Fibroblast of skin of right quadriceps (primary cell): ENCODE results near the gene GTF3C1.
A peak's percentile ranks its signal among the peaks of the same experiment; 100 is the strongest.
"Not testable (repeated sequence)": the region's sequence is repeated elsewhere in the genome, so short reads cannot be mapped to it uniquely, and the experiment has no call there.

Experiments used
- DNase-seq: peaks from one replicate; pipeline ENCODE4 v3.0.0-alpha.2; 2013

GTF3C1 gene, protein sequence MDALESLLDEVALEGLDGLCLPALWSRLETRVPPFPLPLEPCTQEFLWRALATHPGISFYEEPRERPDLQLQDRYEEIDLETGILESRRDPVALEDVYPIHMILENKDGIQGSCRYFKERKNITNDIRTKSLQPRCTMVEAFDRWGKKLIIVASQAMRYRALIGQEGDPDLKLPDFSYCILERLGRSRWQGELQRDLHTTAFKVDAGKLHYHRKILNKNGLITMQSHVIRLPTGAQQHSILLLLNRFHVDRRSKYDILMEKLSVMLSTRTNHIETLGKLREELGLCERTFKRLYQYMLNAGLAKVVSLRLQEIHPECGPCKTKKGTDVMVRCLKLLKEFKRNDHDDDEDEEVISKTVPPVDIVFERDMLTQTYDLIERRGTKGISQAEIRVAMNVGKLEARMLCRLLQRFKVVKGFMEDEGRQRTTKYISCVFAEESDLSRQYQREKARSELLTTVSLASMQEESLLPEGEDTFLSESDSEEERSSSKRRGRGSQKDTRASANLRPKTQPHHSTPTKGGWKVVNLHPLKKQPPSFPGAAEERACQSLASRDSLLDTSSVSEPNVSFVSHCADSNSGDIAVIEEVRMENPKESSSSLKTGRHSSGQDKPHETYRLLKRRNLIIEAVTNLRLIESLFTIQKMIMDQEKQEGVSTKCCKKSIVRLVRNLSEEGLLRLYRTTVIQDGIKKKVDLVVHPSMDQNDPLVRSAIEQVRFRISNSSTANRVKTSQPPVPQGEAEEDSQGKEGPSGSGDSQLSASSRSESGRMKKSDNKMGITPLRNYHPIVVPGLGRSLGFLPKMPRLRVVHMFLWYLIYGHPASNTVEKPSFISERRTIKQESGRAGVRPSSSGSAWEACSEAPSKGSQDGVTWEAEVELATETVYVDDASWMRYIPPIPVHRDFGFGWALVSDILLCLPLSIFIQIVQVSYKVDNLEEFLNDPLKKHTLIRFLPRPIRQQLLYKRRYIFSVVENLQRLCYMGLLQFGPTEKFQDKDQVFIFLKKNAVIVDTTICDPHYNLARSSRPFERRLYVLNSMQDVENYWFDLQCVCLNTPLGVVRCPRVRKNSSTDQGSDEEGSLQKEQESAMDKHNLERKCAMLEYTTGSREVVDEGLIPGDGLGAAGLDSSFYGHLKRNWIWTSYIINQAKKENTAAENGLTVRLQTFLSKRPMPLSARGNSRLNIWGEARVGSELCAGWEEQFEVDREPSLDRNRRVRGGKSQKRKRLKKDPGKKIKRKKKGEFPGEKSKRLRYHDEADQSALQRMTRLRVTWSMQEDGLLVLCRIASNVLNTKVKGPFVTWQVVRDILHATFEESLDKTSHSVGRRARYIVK (N-terminal part only)

DNA sequence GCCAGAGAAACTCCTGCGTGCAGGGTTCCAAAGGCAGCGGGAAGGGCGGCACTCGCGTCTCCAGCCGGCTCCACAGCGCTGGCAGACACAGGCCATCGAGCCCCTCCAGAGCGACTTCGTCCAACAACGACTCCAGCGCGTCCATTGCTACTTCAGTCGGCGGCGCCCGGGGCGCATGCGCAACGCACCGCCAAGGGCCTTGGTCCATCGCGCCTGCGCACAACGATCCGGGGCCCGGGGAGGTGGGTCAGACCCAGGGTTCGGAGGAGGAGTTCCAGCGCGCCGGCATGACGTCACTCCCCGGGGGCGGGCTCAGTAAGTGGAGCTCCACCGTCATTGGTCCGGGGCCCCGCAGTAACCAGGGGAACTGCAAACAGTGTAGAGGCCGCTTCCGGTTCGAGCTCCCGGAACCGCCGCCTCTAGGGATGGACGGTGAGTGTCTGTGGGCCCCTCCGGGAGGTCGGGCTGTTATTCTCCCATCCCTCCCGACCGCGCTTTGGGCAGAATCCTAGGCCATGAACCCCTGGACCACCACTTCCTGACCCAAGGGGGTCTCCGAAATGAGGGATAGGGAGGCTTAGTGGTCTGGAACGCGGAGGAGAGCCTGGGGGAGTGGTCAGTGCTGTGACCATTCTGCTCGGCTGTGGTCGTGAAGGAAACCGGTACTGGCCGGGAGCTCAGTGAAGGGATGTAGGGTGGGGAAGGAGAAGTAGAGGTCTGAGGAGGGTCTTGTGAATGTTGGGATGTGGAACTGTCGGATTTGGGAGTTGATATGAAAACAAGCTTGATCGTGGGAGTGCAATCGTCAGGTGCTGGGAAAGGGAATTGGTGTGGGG is at the start of gene GTF3C1, which contains the start of gene KATNIP:
Gene GTF3C1 (minus strand): TSS at position 168 of the 836 bp plus-strand sequence. CDS start 23 bp downstream, at position 145.
Gene KATNIP (plus strand): TSS at position 399 of the 836 bp plus-strand sequence. CDS start 27 bp downstream, at position 426.
- peak; percentile 98 for DNase-seq

DNA sequence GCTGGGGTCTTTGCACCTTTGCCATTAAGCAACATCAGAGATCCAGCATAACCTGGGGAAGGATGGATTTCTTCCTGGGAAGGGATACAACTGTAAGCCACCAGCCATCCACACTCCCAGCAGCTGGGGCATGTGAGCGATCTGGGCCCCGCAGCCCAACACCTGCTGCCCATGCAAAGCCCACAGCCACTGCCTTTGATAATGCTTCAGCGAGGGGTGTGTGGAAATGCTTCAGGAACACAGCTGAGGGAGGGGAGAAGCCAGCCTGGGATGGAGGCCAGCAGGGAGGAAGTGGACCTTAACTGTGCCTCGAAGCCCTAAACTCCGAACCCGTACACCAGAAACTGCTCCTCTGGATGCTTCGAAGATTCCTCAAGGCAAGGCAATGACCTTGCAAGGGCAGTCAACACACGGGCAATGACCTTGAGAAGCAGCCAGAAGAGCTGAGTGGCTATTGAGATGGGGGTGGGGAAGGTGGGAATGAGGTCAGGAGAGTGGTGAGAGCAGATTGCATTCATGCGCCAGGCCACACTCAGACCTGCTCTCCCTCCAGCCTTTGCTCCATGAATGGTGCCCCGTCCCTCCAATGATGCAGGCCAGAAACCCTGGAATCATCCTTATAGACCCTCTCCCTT is 49.3 kb upstream of the GTF3C1 start:
- no peak for DNase-seq

DNA sequence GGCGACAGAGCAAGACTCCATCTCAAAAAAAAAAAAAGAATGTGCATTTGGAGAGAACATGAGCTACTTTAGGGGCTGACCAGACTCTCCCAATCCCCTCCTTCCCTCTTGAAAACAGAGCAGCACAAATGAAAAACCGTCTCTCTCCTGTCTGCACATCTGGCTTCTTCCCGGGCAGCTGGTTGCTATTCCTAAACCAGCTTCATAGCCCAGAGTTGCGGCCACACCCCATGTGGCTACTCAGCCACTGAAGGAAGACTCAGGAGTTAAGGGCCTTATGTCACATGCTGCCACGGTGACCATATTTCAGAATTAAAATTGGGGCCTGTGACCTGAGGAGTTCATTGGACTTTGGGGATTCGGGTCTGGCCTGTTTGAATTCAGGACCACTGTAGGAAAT is 48.5 kb upstream of the GTF3C1 start:
- no peak for DNase-seq

DNA sequence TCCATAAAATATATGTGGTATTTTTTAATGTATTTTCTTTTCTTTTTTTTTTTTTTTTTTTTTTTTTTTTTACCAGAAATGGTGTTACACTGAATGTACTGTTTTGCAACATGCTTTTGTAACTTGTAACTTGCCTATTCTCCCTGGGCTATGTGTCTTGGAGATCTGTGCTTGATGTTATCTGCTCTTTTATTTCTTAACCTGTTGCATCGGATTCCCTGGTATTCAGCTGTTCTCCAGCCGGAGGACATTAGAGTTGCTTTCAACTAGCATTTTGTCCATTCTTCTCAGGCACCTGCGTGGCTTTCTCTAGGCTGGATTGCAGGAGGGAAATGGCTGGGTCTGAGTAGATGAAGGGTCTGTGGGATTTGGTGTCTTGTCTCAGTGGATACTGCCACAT is 47.6 kb upstream of the GTF3C1 start:
- no peak for DNase-seq

DNA sequence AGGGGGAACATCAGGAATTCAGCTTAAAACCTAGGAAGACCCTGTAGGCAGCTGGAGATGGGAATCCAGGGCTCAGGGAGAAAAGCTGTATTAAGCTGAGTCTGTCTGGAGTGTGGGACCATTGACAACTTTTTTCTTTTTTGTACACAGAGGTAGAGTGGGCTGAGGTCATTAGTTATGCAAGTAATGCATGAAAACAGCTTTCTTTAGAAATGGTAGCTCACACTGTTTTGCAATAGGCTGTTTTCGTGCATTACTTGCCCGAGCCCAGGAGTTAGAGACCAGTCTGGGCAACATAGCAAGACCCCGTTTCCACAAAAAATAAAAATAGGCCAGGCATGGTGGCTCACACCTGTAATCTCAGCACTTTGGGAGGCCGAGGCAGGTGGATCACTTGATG is 46.7 kb upstream of the GTF3C1 start:
- no peak for DNase-seq

DNA sequence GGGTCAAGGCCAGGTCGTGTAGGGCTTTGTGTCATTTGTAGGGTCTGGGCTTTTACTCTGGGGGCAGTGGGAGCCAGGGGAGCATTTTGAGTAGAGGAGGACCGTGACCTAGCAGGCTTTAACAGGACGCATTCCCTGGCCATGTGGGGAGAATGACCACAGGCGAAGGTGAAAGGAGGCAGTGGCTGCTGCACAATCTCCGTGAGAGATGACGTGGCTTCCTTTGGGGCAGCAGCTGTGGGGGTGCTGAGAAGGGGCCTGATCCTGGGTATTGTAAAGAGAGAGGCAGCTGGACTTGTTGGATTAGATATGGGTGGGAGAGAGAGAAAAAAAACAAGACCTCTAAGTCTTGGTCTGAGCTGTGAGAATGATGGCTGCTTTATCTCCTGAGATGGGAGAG is 46.3 kb upstream of the GTF3C1 start:
- no peak for DNase-seq

DNA sequence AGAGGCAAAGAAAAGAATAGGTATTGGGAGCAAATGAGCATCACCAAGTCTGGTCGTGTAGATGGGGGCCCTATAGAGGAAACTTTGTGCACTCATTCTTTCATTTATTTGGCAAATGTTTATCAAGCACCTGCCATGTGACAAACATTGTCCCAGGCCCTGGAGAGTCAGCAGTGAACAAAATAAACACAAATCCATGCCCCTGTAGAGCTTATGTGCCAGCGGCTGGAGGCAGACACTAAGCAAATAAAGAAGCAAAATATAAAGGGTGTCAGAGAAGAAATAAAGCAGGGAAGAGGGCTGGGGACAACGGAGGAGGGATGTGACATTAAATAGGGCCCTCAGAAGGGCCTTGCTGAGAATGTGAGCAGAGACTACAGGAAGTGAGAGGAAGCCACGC is 45.8 kb upstream of the GTF3C1 start:
- no peak for DNase-seq

DNA sequence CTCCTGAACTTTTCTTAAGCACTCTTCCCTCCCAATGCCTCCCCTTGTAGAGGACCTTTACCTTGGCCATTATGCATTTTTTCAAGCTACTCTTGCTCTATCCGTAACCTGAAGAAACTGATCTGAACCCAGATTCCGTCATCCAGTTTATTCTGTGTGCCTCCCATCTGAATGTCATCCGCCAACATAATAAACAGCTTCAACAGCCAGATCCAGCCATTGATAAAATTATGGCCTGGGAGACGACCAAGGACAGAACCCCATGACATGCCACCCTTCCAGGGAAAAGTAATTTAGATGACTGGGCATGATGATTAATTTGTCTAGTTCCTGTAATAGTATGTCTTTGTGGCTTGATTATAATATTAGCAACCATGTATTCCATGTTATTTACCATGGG is 42.1 kb upstream of the GTF3C1 start:
- no peak for DNase-seq

DNA sequence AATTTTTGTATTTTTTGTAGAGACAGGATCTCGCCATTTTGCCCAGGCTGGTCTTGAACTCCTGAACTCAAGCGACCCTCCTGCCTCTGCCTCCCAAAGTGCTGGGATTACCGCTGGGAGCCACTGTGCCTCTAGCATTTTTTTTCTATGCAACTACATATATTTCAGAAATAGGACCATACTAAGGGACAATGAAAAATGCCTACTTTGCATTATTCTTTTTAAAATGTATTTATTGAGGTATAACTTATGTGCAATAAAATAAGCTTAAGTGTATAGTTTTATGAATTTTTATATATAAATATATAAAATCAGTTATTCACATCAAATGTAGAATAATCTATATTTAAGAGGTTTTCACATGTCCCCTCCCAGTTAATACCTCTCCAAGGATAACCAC is 38.3 kb upstream of the GTF3C1 start:
- DNase-seq, result no peak

DNA sequence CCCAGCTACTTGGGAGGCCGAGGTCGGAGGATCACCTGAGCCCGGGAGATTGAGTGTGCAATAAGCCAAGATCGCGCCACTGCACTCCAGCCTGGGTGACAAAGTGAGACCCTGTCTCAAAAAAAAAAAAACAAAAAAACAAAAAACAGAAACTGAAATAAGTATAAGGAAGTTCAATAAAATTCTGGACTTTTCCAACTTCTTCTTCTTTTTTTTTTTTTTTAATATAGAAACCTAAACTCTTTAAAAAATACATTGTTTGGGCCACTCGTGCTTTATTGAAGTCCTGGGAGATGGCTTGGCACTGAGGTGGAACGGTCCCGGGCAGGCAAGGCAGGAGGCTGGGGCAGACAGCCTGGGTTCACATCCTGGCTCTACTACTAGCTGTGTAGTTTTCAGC is 37.0 kb upstream of the GTF3C1 start:
- no peak for DNase-seq

DNA sequence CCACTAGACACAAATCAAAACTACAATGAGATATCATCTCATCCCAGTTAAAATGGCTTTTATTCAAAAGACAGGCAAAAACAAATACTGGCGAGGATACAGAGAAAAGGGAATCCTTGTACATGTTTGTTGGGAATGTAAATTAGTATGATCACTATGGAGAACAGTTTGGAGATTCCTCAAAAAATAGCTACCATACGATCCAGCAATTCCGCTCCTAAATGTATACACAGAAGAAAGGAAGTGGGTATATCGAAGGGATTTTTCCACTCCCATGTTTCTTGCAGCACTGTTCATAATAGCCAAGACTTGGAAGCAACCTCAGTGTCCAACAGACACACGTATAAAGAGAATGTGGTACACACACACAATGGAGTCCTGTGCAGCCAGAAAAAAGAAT is 35.5 kb upstream of the GTF3C1 start:
- no peak for DNase-seq

DNA sequence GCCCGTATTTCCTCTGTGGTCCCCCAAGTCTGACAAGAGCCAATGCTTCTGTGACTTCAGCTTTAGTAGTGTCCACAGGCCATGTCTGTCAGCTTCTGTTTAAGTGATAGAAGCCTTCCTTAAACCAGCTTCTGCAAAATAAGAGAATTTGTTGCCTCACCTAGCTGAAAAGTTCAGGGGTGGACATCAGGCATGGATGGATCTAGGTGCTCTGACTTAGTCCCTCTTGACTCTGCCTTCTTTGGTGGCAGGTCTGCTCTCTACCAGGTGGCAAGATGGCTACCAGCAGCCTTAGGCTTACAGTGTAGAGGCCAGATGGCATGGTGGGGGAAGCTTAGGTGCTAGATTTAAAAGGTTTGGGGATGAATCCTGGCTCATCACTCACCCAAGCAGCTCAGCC is 33.9 kb upstream of the GTF3C1 start:
- no peak for DNase-seq

DNA sequence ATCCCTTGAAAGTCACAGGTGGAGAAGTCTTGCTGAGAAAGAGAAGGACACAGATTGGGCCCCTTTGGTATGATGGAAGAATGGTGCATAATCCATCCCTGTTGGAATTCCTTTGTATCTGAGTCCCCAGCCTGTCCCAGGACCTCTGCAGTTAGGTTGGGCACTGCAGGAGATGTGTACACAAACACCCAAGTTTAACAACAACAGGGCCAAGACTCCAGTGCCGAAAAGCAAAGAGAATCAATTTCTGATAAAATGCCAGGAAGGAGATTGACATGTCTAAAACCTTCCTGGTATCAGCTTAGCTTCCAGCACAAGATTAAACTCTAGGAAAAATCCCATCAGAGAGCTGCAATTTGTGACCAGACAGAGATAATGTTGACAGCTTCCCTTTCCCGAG is 33.2 kb upstream of the GTF3C1 start:
- no peak for DNase-seq

DNA sequence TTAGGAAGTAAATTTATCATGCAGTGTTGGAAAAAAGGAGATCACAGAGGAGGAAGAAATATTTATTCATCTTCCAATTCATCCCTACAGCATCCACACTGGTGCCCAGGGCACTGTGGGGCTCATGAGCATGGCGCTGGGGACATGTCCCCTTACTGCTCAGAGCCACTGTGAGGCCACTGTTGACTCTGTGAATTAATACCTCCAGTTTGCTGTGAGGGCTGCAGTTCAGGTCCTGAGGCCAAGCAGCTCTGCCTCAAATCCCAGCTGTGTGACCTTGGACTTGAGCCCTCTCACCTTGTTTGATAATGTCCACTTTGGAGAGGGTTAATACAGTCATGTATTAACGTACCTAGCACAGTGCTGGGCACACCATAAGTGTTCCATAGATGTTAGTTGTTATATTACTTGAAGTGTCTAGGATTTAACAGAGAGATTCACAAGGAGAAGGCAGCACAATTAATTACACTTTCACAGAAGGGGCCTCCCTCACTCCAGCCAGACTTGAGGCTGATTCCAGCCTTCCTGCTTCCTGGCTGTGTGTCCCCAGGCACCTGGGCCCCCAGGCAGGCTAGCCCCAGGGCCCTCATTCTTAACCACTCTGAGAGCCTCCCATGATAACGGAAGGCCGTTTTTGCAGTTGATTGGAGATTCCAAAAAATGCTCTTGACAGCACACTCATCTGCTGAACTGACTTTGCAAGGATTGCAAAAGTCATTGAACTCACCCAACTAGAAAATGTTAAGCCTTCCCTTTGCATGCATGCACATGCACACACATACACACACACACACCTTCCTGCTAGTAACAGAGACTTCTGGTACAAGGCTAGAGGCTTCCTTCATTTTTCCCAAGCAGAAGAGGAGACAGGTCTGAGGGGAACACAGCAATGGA is 29.6 kb upstream of the GTF3C1 start:
- peak; percentile 32 for DNase-seq

DNA sequence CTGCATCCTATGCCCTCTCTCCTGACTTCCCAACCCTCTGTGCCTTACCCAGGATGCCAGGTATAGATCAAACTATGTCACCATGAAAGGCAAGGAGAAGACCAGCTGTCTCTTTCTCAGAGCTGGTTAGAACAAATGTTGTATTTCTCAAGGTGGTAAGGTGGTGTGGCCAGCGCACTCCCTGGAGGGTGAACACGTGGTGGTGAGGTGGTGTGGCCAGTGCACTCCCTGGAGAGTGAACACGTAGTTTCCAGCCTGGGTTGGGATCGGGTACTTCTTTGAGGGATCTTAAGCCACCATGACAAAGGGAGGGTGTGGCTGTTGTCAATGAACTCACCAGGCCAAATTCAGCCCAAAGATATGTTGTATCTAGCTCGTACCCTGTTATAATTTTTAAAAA is 27.0 kb upstream of the GTF3C1 start:
- no peak for DNase-seq

DNA sequence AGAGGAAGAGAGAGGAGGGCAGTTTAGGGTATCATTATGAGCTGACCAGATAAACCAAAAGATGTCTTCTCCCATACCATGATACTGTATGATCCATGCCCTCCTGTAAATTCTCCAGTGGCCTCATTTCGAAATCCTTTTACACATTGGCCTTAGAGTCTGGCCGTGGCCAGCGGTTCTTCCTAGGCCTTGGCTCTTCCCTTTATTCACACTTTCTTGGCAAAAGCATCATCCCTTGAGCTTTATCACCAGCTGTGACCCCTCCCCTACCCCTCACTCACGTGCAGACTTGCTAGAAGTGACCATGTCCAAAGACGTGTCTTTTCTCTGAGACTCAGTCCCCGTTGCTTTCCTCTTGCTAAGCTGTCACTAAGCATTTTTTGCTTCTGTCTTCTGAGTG is 23.0 kb upstream of the GTF3C1 start:
- DNase-seq, result no peak

DNA sequence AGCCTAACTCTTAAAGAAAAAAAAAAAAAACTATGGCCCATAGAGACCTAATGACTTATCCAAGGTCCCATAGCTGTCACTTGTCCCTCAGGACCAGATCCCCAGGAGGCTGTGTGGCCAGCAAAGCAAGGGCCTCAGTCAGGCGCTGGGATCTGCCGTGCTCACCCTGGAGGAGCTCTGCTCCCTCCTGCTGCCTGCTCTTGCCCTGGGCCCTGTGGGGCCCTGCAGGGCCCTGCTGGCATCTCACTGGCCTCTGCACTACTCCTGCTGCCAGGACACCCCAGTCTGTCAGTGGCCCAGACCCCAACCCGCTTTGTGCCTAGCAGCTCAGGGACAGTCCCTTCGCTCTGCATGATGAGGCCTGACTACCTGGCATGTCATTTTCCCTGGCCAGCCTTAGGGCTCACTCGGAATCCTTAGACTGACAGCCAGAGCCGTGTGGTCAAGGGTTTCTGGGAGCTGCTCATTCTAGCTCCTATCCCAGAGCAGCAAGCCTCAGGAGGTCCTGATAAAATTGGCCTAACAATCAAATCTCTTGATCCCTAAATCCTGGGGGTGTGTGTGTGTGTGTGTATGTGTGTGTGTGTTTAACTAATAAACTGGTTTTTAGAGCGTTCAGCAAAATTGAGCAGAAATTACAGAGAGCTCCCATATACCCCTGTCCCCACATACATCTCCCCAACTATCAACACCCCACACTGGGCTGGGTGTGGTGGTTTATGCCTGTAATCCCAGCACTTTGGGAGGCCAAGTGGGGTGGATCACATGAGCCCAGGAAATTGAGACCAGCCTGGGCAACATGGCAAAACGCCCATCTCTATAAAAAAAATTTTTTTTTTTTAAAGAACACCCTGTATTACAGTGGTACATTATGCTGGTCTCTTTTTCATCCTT is 22.0 kb upstream of the GTF3C1 start:
- DNase-seq, result no peak

DNA sequence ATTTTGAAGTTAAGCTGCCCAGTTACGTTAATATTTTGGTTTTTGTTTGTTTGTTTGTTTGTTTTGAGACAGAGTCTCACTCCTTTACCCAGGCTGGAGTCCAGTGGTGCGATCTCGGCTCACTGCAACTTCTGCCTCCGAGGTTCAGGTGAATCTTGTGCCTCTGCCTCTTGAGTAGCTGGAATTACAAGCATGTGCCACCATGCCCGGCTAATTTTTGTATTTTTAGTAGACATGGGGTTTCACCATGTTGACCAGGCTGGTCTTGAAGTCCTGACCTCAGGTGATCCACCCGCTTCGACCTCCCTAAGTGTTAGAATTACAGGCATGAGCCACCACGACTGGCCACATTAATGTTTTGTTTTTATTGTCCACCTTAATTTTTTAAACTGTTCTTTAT is 21.3 kb upstream of the GTF3C1 start:
- DNase-seq, result not testable (repeated sequence)

DNA sequence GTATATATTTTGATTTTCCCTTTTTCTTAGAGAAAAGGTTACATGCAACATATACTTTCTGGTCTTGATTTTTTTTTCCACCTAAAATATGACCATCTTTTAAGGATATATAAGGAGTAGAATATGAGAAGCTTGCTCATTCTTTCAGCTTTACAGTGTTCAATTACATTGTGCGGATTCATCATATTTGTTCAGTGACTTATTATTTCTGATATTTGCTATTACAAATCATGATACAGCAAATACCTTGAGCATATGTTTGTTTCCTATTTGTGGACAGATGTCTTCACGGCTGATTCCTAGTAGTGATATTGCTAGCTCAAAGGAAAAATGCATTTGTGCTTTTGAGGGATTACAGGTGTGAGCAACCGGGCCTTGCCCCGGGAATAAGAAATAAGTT is 18.4 kb upstream of the GTF3C1 start:
- no peak for DNase-seq
